Adrenal gland (tissue), 12 donors: ENCODE measurements around the gene VAPB. TPM values are rescaled to one million over a fixed set of nuclear protein-coding genes. Genes with fewer than 3 reads are reported as not detected.

ENCODE experiments used
- DNase-seq, 7 donors: peaks; one replicate each; pipeline ENCODE4 v3.0.0-alpha.2; 2019 to 2020
- H3K27ac ChIP-seq, 5 donors: fragments of 200-600 bp; sonication (generic) in 4 of 5; 1 replicate in 3 of 5; 2 replicates in 2 of 5; pipeline versions ENCODE4 v1.5.1 to v1.8.0; 2016 to 2020; ENCODE audit warnings: mild to moderate bottlenecking in 1 of 5
- H3K27me3 ChIP-seq: fragments of 200-600 bp; 2 replicates; pipeline ENCODE4 v1.8.0; 2021
- H3K36me3 ChIP-seq, 2 donors: fragments of 200-600 bp; replicated peaks in 1 of 2; 1 replicate in 1 of 2; 2 replicates in 1 of 2; pipeline versions ENCODE4 v1.5.1 to v1.8.0; 2018 to 2022
- H3K4me1 ChIP-seq, 2 donors: fragments of 200-600 bp; replicated peaks in 1 of 2; 1 replicate in 1 of 2; 2 replicates in 1 of 2; pipeline versions ENCODE4 v1.5.1 to v1.8.0; 2018 to 2021
- H3K4me3 ChIP-seq, 4 donors: fragments of 200-600 bp; sonication (generic) in 3 of 4; one replicate each; pipeline ENCODE4 v1.5.1; 2016 to 2018
- H3K9me3 ChIP-seq, 3 donors: fragments of 200-600 bp; sonication (generic) in 1 of 3; replicated peaks in 1 of 3; 1 replicate in 2 of 3; 2 replicates in 1 of 3; pipeline versions ENCODE4 v1.5.1 to v1.8.0; 2016 to 2021
- CTCF ChIP-seq, 6 experiments: fragments of 450-650 bp in 4 of 6; fragments of 200-600 bp in 2 of 6; sonication (generic) in 1 of 6; IDR thresholded peaks; 1 replicate in 5 of 6; 2 replicates in 1 of 6; pipeline versions ENCODE4 v1.5.1 to v1.8.0; 2016 to 2021; ENCODE audit warnings: antibody characterized with exemption in 6 of 6, mild to moderate bottlenecking in 2 of 6, moderate library complexity in 1 of 6
- POLR2A ChIP-seq, 2 donors: fragments of 450-650 bp; IDR thresholded peaks; one replicate each; pipeline ENCODE4 v1.6.1; 2017; ENCODE audit warnings: antibody characterized with exemption in 2 of 2, mild to moderate bottlenecking in 2 of 2, moderate library complexity in 1 of 2
- WGBS, 4 donors: extraction: QIAGEN DNeasy Blood & Tissue Kit in 2 of 4; methylation state at CpG; one replicate each; pipeline versions ENCODE4 v1.1.5 to v1.1.7; 2013 to 2017; 5-methylcytosine and 5-hydroxymethylcytosine counted together
- intact Hi-C, 2 donors: fragments of 100-400 bp; cut with DNase I; formaldehyde crosslinking; loops; one replicate each; pipeline versions ENCODE4 v1.14.1 to v1.15.0; 2022 to 2023
- polyA plus RNA-seq, 3 donors: library from polyadenylated mRNA; stranded (reverse); fragments of 200-250 nt in 2 of 3; fragments of 350-450 nt in 1 of 3; fragmentation: Illumina TruSeq in 1 of 3; extraction: RNeasy Lipid Tissue Mini Kit (QIAGEN cat#74804) in 1 of 3; gene quantifications; one replicate each; pipeline ENCODE4 v1.2.3, GENCODE V29; 2013 to 2014
- total RNA-seq, 9 donors: library from RNA; depleted of rRNA in 4 of 9; stranded (reverse); fragments of >200 nt in 4 of 9; fragments of 120-200 nt in 1 of 9; fragmentation: NEBNext Ultra II Directional in 1 of 9; extraction: Animal tissue kit (Norgen Biotek cat#: 25700) in 1 of 9; gene quantifications; one replicate each; pipeline versions ENCODE4 v1.1.0 to v1.2.4, GENCODE V29; 2013 to 2023
- donor health status: healthy with polysubstance abuse.
- donor health status: Bipolar disorder and iron deficiency.
- donor health status: DM: yes; HTN: yes; CAD: no.
- donor health status: DM: no; HTN: no; CAD: no.
- donor health status: DM: no; HTN: no; CAD: no.
- donor health status: DM: yes; HTN: yes; CAD: no.

VAPB gene
- total and polyA plus RNA-seq, 12 donors: 24.6 to 162 (median 40.3) TPM

- Histone ChIP-seq H3K4me3 (no peak overlapping the region), H3K27me3 (no peaks in the 10 kb centered on the region), H3K9me3 (peaks cover 0 to 8% (median 0%) of the 10 kb centered on the region in 3 donors), H3K27ac (no peak overlapping the region), H3K36me3 (no peaks in the 10 kb centered on the region), H3K4me1 (no peaks in the 10 kb centered on the region)
- WGBS, 4 donors: 89 to 94% (median 91%) methylated on average over 6 of the region's 6 CpGs
- TF ChIP-seq CTCF (IDR thresholded peaks at IDR 0.05) (no peak), POLR2A (IDR thresholded peaks at IDR 0.05) (no peak)
- intact Hi-C loops: loop anchor here in 1 of 2 donors (5.0 to 10.0 kb wide), 2 partner anchors 164 to 371 kb away; partner anchors contain the start of genes GNAS and GNAS-AS1
- DNase-seq: no peak
Measured at GRCh38 chr20:58483470-58483869, 94.4 kb downstream of the VAPB start.

GRCh38 chr20:58485393-58485792 is 96.4 kb downstream of the VAPB start:
- intact Hi-C loops: loop anchor here in 1 of 2 donors (10.0 kb wide), 1 partner anchor 369 kb away; the partner anchor contains the start of genes GNAS and GNAS-AS1
- no peak overlapping the region for H3K4me3 ChIP-seq

GRCh38 chr20:58486207-58486606 is 97.2 kb downstream of the VAPB start:
- TF ChIP-seq CTCF (IDR thresholded peaks at IDR 0.05): no peak
- intact Hi-C loops: loop anchor here in 1 of 2 donors (10.0 kb wide), 1 partner anchor 369 kb away; the partner anchor contains the start of genes GNAS and GNAS-AS1

More at GRCh38 chr20:58485393-58485792, 96.4 kb downstream of the VAPB start:
- Histone ChIP-seq H3K27ac (no peak overlapping the region), H3K9me3 (peaks cover 0 to 8% (median 0%) of the 10 kb centered on the region in 3 donors), H3K27me3 (no peaks in the 10 kb centered on the region), H3K36me3 (no peaks in the 10 kb centered on the region), H3K4me1 (no peaks in the 10 kb centered on the region)
- no peak for TF ChIP-seq CTCF (IDR thresholded peaks at IDR 0.05)
- no peak for TF ChIP-seq POLR2A (IDR thresholded peaks at IDR 0.05)
- DNase-seq: no peak
- WGBS, 4 donors: 70 to 79% (median 79%) methylated on average over 3 of the region's 3 CpGs

GRCh38 chr20:58492074-58492718 is 103.2 kb downstream of the VAPB start:
- Histone ChIP-seq H3K4me3 (no peak overlapping the region), H3K27me3 (no peaks in the 10 kb centered on the region), H3K27ac (no peak overlapping the region), H3K36me3 (no peaks in the 10 kb centered on the region), H3K9me3 (no peaks in the 10 kb centered on the region), H3K4me1 (no peaks in the 10 kb centered on the region)
- TF ChIP-seq CTCF (IDR thresholded peaks at IDR 0.05) (no peak), POLR2A (IDR thresholded peaks at IDR 0.05) (no peak)
- intact Hi-C loops: no loop called here
- 76 to 83% (median 81%) methylated on average over 7 of the region's 7 CpGs for WGBS, 4 donors
- DNase-seq: no peak

More at GRCh38 chr20:58486207-58486606, 97.2 kb downstream of the VAPB start:
- no peak overlapping the region for H3K27ac ChIP-seq
- no peaks in the 10 kb centered on the region for H3K36me3 ChIP-seq
- H3K4me1 ChIP-seq: no peaks in the 10 kb centered on the region
- 37 to 47% (median 43%) methylated on average over 1 of the region's 1 CpG for WGBS, 4 donors
- no peak for DNase-seq
- H3K27me3 ChIP-seq: no peaks in the 10 kb centered on the region
- H3K9me3 ChIP-seq: peaks cover 0 to 8% (median 0%) of the 10 kb centered on the region in 3 donors
- H3K4me3 ChIP-seq: no peak overlapping the region
